Stimulated activated CD4-positive, alpha-beta T cell treated with anti-CD3 and anti-CD28 coated beads, Interleukin-4, amount 100 ng/mL, for 48 hours (primary cell): ENCODE data around the gene PDE4B.
A peak's percentile ranks its signal among the peaks of the same experiment; 100 is the strongest.

Source experiments
- DNase-seq, 2 donors: peaks; one replicate each; pipeline ENCODE4 v3.0.0-alpha.2; 2020; ENCODE audit warnings: low read depth in 2 of 2

PDE4B gene

GRCh38 chr1:66336641-66336990 is 543.9 kb downstream of the PDE4B start:
- DNase-seq, result no peak

DNA sequence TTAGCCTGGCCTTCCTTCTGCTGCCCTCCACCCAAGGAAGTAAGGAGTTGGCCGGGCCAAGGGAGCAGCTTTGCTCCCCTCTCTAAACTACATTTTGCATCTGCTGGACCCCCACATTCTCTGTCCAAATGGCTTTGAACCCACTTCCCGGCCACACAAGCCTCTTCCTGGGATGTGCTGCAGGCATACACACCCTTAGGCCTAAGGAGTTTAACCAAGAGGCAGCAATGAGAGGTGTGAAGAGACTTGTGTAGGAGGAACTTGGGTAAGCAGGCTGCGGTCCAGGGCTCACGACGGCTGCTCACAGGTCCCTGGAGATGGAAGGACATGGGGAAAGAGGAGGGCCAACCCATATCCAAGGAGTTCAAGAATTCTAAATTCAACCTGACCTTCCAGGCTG is 544.6 kb downstream of the PDE4B start:
- DNase-seq, result no peak

DNA sequence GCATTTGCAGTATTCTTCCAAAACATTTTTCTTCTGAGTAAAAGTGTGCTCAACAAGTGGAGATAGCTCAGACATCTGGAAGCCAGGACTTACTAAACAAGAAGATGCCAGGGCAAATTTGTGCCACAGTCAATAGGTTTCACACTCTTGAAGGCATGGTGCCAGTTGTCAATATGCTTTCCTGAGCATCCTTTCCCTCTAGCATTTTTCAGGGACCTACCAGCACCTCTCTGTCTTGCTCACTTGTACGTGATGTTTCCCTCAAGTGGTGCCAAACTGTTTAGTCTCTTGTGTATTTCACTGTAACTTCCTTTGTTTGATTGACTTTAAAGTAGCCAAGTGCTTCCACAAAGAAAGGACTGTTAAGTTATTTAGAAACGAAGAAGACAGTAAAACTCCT is 547.2 kb downstream of the PDE4B start:
- no peak for DNase-seq

- no peak for DNase-seq
Observed at GRCh38 chr1:66341446-66342089, 548.9 kb downstream of the PDE4B start.

- no peak for DNase-seq
Observed at GRCh38 chr1:66342707-66343106, 550.0 kb downstream of the PDE4B start.

DNA sequence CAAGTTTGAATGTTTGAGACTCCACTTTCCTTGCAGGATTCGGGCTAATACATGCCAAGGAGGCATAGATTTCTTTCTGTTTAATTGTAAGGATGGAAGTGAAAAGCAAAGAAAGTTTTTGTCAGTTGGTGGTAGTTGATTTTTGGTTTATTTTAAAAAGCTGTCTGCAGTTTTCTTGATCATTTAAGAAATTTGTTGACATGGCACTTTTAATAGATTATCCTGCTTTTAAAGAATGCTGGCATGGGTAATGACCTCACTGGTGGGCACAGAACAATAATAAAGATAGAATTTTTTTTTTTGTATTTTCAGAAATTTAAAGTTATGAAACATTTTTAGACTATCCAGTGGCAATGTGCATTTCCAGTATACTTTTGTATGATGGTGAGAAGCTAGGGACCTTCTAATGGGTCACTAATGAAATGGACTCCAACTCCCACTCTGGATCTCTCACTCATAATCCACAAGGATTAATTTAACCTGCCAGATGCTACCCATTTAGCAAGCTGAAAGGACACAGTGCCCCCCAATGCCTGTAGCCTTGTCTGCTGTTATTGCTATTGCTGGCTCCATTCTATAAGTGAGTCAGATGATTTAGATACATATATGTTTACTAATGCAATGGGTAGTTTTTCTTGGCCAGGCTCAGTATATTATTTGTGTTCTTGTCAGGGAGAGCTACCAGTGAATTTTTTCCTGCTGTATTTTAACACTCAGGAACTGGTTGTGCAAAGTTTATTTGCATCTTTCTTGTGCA is 551.1 kb downstream of the PDE4B start:
- no peak for DNase-seq

DNA sequence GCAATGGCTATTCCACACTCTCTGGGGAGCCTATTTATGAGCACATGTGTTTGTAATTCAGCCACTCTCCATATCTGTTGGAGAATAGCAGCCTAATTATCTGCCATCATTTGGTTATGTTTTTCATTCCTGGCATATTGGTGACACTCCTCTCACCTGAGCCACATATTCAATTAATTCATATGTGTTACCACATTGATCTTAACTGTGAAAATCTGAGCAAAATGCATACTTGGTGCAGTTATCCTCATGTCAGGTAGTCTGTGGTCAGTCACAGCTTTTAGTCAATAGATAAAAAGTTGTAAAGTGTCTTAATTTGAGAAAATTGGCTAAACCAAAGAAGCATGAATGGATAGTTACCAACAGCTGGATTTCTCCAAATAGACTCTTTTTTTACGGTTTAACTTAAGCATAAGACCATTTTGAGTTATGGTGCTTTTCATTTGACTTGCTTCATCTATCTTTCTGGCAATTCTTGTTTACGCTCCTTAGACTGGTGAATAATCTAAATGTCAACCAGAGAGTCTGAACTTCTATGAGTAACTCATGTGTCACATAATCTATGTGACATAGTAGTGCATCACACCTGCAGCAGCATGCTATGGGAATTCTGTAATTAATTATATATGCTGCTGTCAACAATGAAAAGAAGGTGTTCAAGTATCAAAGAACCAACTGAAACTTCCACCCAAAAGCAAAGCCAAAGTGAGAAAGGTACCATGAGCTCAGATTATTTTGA is 553.5 kb downstream of the PDE4B start:
- no peak for DNase-seq

- DNase-seq, result no peak
Observed at GRCh38 chr1:66346873-66347272, 554.2 kb downstream of the PDE4B start.

GRCh38 chr1:66348776-66349175 is 556.1 kb downstream of the PDE4B start:
- no peak for DNase-seq

- no peak for DNase-seq
Observed at GRCh38 chr1:66349242-66349641, 556.5 kb downstream of the PDE4B start.

DNA sequence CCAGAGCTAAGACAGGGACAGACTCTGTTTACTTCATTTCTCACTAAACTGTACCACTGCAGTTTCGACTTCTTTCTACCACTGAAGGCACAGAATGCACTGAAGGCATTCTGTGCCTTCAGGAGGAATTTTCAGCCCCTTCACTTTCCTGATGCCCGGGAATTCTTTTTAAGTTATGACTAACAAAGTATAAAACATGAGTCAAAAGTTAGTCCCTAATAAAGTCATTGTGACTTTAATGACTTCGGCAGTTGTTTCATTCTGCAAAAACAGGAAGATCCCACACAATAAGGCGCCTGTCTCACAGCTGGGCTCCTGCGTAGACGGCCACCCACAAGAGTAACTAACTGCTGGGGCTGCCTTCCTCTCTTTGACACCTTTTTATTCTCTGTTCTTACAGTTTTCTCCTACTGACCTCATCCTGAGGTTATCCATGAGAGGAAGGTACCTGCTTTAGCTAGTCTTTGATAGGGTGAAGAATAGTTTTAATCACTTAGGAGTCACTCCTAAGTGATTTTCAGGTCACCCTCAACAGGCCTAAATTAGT is 557.4 kb downstream of the PDE4B start:
- peak in 1 of 2 donors; percentile 49 for DNase-seq

- DNase-seq, result no peak
Observed at GRCh38 chr1:66351478-66351877, 558.8 kb downstream of the PDE4B start.

DNA sequence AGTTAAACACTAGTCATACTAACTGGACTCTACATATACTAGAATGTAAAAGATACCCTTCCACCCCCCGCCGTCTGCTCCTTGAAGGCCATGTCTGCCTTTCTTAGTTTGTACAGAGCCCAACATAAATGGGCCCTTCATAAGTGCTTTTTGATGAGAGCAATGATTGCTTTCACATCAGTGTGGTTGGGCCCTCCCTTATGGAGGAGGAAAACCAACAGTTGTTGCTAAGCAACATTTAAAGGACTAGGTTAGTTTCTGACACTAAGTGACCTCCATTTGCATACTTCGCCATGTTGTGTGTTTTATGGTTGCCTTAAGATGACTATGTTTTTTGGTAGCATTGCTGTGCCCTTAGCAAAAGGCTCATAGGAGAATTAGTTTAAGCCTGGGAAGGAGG is 559.2 kb downstream of the PDE4B start:
- no peak for DNase-seq

GRCh38 chr1:66352792-66353191 is 560.1 kb downstream of the PDE4B start:
- DNase-seq, result no peak

DNA sequence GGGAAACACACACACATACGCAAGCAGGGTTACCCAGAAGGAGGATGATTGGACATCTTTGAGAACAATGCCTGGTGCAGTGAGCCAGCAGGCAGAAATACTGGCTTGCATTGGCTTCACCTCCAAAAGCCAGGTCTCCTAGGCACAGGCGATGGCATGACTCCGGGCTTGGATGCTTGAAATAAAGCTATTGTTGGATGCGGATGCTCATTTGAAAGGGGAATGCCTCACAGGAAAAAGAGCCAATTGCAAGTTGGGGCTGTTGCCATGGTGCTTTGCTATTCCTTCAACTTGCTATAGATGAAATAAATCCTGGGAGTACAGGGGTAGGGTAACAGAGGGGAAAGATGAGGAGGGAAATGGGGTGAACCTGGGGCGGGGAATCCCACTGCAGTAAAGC is 560.6 kb downstream of the PDE4B start:
- DNase-seq, result no peak

- DNase-seq, result no peak
Observed at GRCh38 chr1:66354311-66355201, 561.9 kb downstream of the PDE4B start.

- DNase-seq, result no peak
Observed at GRCh38 chr1:66355756-66356155, 563.1 kb downstream of the PDE4B start.

DNA sequence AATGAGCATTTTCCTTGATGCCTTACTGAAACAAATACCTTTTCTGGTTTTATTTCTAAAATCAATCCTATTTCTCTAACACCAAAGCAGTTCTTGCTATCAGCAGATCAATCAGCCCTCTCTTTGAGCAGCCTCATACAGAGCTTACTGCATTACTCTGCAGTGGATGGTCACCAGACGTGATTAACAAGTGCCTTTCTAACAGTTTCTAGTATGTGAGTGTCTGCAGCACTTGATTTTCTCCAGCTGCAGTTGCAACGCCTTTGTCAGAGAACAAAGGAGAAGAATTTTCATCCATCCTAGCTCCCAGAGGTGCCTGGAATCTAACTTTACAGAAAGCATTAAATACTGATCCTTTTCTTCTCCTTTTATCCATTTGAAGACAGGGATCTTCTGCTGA is 563.9 kb downstream of the PDE4B start:
- DNase-seq, result no peak

- DNase-seq, result no peak
Observed at GRCh38 chr1:66357021-66357420, 564.3 kb downstream of the PDE4B start.

DNA sequence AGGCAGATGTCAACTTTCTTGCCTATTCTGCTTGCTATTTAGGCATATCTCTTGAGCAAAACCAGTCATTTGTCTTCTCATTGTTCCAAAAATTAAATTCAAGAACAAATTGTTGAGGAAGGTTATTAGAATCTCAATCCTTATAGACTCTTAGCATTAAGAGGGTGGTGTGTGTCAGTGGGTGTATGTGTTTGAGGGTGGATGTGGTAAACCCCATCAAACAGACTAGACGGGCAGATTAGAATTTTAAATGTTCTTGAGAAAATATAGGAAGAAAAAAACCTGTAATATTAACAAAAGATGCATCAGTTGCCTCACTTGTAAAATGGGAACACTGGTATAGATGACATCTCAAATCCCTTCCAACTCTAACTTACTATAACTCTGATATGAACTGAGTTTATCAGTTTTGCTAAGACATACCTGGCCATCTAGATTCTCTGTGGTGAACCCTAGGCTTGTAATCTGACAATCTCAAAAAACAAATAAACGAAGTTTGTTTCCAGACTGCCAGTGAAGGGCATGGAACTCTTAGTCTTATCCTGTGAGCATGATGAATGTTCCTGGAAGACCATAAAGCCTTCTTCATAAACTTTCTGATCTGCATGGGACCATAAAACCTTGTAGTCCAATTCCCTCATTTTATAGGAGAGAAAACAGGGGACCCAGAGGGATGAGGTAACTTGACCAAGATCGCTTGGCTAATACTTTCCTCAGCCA is 564.9 kb downstream of the PDE4B start:
- no peak for DNase-seq

DNA sequence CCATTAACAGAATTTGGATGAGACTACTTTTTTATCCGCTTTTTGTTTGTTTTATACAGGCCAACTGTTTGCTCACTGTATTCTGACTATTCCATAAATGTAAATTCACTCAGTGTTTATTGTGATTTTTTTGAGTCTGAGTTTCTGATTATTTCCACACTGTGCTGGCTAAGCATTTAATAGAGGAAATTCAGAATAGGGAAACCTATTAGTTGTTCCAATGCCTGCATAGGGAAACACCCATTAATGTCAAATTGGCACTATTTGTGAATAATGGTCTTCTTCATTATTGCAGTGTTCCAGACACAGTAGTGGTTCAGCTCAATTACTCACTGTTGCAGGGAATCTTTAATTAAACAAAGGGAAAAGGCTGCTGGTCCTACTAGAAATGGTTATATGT is 566.6 kb downstream of the PDE4B start:
- no peak for DNase-seq
